Heart right ventricle (tissue), 16 donors: ENCODE measurements around the gene NKX6-2. TPM values are rescaled to one million over a fixed set of nuclear protein-coding genes. Genes with fewer than 3 reads are reported as not detected.

Experiments
- ATAC-seq, 8 donors: fragments of 200-7000 bp; cut with Tn5 transposase; one replicate each; pipeline ENCODE4 v1.9.1; 2020; ENCODE audit warnings: mild to moderate bottlenecking in 8 of 8, moderate library complexity in 8 of 8, moderate number of reproducible peaks in 1 of 8
- DNase-seq, 2 donors: peaks; one replicate each; pipeline ENCODE4 v3.0.0-alpha.2; 2020
- H3K27ac ChIP-seq, 10 donors: fragments of 200-600 bp; sonication (generic) in 2 of 10; one replicate each; pipeline versions ENCODE4 v1.5.0 to v1.8.0; 2020 to 2022; ENCODE audit warnings: mild to moderate bottlenecking in 3 of 10
- H3K27me3 ChIP-seq, 7 donors: fragments of 200-600 bp; one replicate each; pipeline ENCODE4 v1.8.0; 2021 to 2022; ENCODE audit warnings: mild to moderate bottlenecking in 2 of 7
- H3K36me3 ChIP-seq, 9 donors: fragments of 200-600 bp; sonication (generic) in 1 of 9; one replicate each; pipeline versions ENCODE4 v1.5.0 to v1.8.0; 2020 to 2022; ENCODE audit warnings: mild to moderate bottlenecking in 2 of 9
- H3K4me1 ChIP-seq, 9 donors: fragments of 200-600 bp; sonication (generic) in 1 of 9; one replicate each; pipeline versions ENCODE4 v1.5.0 to v1.8.0; 2020 to 2022; ENCODE audit warnings: mild to moderate bottlenecking in 4 of 9
- H3K4me3 ChIP-seq, 10 donors: fragments of 200-600 bp; sonication (generic) in 2 of 10; one replicate each; pipeline versions ENCODE4 v1.5.0 to v1.8.0; 2020 to 2022; ENCODE audit warnings: mild to moderate bottlenecking in 7 of 10, moderate library complexity in 2 of 10
- H3K9me3 ChIP-seq, 11 donors: fragments of 200-600 bp in 10 of 11; sonication (generic) in 2 of 11; one replicate each; pipeline versions ENCODE4 v1.5.0 to v1.8.0; 2013 to 2022; ENCODE audit warnings: mild to moderate bottlenecking in 2 of 11, control low read depth in 1 of 11, moderate library complexity in 1 of 11
- WGBS, 2 donors: extraction: QIAGEN DNeasy Blood & Tissue Kit; methylation state at CpG; one replicate each; pipeline ENCODE4 v1.1.7; 2013; ENCODE audit warnings: inconsistent platforms in 1 of 2; 5-methylcytosine and 5-hydroxymethylcytosine counted together
- intact Hi-C, 10 donors: fragments of 100-400 bp; cut with DNase I; formaldehyde crosslinking; loops; one replicate each; pipeline versions ENCODE4 v1.11.1 to v1.14.2; 2022
- polyA plus RNA-seq, 2 donors: library from polyadenylated mRNA; stranded (reverse); fragments of 200-250 nt; gene quantifications; one replicate each; pipeline ENCODE4 v1.2.3, GENCODE V29; 2013
- total RNA-seq, 10 donors: library from RNA; stranded (reverse); fragmentation: NEBNext Ultra II Directional in 3 of 10; extraction: Animal tissue kit (Norgen Biotek cat#: 25700) in 3 of 10; gene quantifications; one replicate each; pipeline versions ENCODE4 v1.2.1 to v1.2.4, GENCODE V29; 2021 to 2023
- TF ChIP-seq, protein P1 (sequence below), 9 donors: fragments of 200-600 bp; sonication (generic) in 2 of 9; IDR thresholded peaks; one replicate each; pipeline versions ENCODE4 v1.5.0 to v1.8.0; 2021 to 2022; ENCODE audit warnings: antibody characterized with exemption in 9 of 9, mild to moderate bottlenecking in 5 of 9, moderate library complexity in 1 of 9
- donor health status: Arrhythmogenic right ventricular cardiomyopathy.
- donor health status: ischemic (EF 13 %, LVEDD 7.1; RV severe dilation, severe dysfunction).
- donor health status: healthy with polysubstance abuse.
- donor health status: DM: no; HTN: yes; CAD: no.
- donor health status: DM: no; HTN: no; CAD: no.
- donor health status: ischemic (EF 25% LVEDD 6.9; RV normal size, moderate dysfunction).
- donor health status: ischemic (EF 25% LVEDD 5.7; RV mildly dilated, moderate dysfunction).
- donor health status: healthy.
- donor health status: DM: yes; HTN: yes; CAD: no.
- donor health status: Ischemic cardiomyopathy.
- donor health status: ischemic (EF 35%, LVEDD 5.7; RV mildly dilated, moderate dysfunction).
- donor health status: nonischemic (EF 11% LVEDD 7.7; RV severe dilation, severe dysfunction).
- donor health status: DM: yes; HTN: yes; CAD: no.
- donor health status: PGD.
- donor health status: ischemic (EF 29% LVEDD 5.4; RV normal size, mild dysfunction).
- donor health status: nonischemic (EF 23%, LVEDD 6.1; RV moderate dilation, normal function).

NKX6-2 gene
- total and polyA plus RNA-seq, 12 donors, result 0.17 to 0.51 TPM; not detected in 10

DNA sequence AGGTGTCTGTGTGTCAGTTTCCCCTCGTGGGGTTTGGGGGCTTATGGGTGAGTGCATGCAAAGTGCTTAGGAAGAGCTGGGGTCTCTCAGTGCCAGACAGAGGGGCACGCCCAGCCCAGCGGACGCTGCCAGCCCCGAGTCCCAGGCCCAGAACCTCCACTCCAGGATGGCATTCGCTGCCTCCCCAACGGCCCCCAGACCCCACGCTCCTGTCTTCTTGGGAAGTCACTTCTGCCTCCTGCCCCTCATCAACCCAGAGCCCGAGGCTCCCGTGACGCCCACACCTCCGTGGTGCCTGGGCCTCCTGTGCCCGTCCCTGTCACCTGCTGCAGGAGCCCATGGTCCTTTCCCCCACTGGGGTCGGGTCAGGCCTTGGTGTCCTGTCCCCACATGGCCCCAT, 35.0 kb downstream of the NKX6-2 start:
- ATAC-seq, result no peak
- peaks cover 0 to 63% (median 20%) of the 10 kb centered on the region in 9 donors for H3K36me3 ChIP-seq
- intact Hi-C loops, result no loop called here
- TF ChIP-seq, protein P1, sequence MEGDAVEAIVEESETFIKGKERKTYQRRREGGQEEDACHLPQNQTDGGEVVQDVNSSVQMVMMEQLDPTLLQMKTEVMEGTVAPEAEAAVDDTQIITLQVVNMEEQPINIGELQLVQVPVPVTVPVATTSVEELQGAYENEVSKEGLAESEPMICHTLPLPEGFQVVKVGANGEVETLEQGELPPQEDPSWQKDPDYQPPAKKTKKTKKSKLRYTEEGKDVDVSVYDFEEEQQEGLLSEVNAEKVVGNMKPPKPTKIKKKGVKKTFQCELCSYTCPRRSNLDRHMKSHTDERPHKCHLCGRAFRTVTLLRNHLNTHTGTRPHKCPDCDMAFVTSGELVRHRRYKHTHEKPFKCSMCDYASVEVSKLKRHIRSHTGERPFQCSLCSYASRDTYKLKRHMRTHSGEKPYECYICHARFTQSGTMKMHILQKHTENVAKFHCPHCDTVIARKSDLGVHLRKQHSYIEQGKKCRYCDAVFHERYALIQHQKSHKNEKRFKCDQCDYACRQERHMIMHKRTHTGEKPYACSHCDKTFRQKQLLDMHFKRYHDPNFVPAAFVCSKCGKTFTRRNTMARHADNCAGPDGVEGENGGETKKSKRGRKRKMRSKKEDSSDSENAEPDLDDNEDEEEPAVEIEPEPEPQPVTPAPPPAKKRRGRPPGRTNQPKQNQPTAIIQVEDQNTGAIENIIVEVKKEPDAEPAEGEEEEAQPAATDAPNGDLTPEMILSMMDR (IDR thresholded peaks at IDR 0.05), result no peak
- H3K4me3 ChIP-seq, result no peak overlapping the region
- H3K4me1 ChIP-seq, result no peaks in the 10 kb centered on the region
- WGBS, 2 donors, result 93 to 95% methylated on average over 14 of the region's 14 CpGs
- no peak for DNase-seq
- no peaks in the 10 kb centered on the region for H3K27me3 ChIP-seq
- H3K9me3 ChIP-seq, result no peaks in the 10 kb centered on the region
- no peak overlapping the region for H3K27ac ChIP-seq

DNA sequence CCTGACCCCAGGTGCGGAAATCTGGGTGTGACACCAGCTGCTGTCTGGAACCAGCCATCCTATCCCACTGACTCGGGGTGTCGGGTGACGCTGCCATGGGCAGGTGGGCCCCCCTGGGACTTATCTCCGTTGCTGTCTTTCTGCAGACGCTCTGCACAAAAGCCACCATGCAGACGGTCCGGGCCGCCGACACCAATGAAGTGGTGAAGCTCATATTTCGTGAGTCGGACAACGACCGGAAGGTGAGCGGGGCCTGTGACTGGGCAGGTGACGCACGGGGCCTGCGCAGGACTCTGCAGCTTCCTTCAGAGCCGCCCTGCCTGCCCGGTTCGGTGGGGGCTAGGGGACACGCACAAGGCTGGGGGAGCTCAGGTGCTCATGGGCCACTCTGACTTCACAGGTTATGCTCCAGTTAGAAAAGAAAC, 36.6 kb downstream of the NKX6-2 start:
- H3K36me3 ChIP-seq, result peaks cover 0 to 50% (median 17%) of the 10 kb centered on the region in 9 donors
- WGBS, 2 donors, result 90 to 93% methylated on average over 22 of the region's 22 CpGs
- intact Hi-C loops, result no loop called here
- TF ChIP-seq, protein P1 (IDR thresholded peaks at IDR 0.05), result no peak
- no peaks in the 10 kb centered on the region for H3K4me1 ChIP-seq
- no peaks in the 10 kb centered on the region for H3K27me3 ChIP-seq
- ATAC-seq (no peak), DNase-seq (no peak)
- no peak overlapping the region for H3K27ac ChIP-seq
- H3K9me3 ChIP-seq, result no peaks in the 10 kb centered on the region
- no peak overlapping the region for H3K4me3 ChIP-seq

DNA sequence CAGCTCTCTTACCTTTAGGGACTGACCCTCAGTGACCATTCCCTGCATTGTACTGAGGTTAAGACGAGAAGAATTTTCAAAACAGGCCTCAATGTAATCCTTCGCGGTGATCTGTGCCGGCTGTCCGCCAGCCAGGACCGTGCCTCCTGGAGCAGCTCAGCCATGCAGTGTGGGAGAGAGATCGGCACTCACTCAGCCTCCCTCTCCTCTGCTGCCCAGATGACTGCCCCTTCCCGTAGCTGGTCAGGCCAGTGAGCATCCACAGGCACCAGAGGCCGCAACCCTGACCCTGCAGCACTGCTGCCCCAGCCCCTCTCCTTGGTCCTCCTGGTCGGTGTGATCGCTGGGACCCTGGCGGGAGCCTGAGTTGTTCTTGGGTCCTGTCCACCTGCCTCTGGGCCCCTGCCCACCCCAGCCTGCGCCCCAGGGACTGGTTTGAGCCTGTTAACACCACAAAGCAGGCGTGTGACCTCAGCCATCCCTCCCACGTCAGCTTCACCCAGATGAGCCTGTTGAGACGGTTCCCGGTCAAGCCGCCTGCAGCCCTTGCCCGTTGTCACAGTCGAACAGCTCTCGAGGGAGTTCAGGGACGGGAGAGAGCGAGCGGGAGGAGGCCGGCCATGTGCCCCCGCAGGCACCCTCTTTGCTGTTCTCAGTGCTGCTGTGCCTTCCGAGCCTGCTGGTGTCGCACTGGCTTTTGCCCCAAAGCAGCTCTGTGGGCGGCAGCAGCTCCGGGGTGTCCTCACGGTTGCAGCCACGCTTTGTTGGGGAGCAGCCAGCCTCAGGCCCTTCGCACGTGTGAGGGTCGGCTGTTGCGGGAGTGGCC, 37.2 kb downstream of the NKX6-2 start:
- Histone ChIP-seq H3K27ac (no peak overlapping the region), H3K36me3 (peaks cover 0 to 49% (median 17%) of the 10 kb centered on the region in 9 donors), H3K9me3 (no peaks in the 10 kb centered on the region), H3K27me3 (no peaks in the 10 kb centered on the region), H3K4me1 (no peaks in the 10 kb centered on the region), H3K4me3 (no peak overlapping the region)
- TF ChIP-seq, protein P1 (IDR thresholded peaks at IDR 0.05), result no peak
- WGBS, 2 donors, result 93% methylated on average over 36 of the region's 36 CpGs
- intact Hi-C loops, result no loop called here
- DNase-seq, result no peak
- ATAC-seq, result no peak

DNA sequence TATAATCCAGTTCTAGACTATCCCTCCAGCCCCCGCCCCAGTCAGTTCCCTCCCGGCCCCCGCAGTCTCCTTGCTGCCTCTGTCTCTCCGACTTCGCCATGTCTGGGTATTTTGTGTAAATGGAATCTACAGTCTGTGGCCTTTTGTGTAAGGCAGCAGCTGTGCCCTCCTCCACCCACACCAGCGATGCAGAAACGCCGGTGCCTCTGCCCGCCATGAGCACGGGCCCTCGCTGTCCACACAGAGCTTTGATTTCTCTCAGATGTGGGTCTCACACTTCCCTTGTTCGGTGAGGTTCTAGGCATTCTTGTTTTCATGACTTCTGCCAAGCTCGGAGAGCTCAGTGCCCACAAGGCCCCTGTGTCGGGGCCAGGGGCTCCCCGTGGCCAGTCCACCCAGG, 37.8 kb downstream of the NKX6-2 start:
- H3K9me3 ChIP-seq, result no peaks in the 10 kb centered on the region
- DNase-seq (no peak), ATAC-seq (no peak)
- intact Hi-C loops, result no loop called here
- no peaks in the 10 kb centered on the region for H3K27me3 ChIP-seq
- WGBS, 2 donors, result 92 to 97% methylated on average over 15 of the region's 15 CpGs
- no peak overlapping the region for H3K4me3 ChIP-seq
- H3K36me3 ChIP-seq, result peaks cover 0 to 48% (median 17%) of the 10 kb centered on the region in 9 donors
- H3K27ac ChIP-seq, result no peak overlapping the region
- H3K4me1 ChIP-seq, result no peaks in the 10 kb centered on the region
- TF ChIP-seq, protein P1 (IDR thresholded peaks at IDR 0.05), result no peak
